Progenitor cell of endocrine pancreas (in vitro differentiated cells): ENCODE results near the gene FAM3D. TPM values are rescaled to one million over a fixed set of nuclear protein-coding genes. Genes with fewer than 3 reads are reported as not detected.

Experiments
- DNase-seq: peaks from one replicate; pipeline ENCODE4 v3.0.0; 2021; ENCODE audit warnings: low spot score; ENCODE audit not compliant: unreplicated experiment
- H3K27ac Mint-ChIP-seq: 2 replicates; pipeline ENCODE4 v1.8.0; 2021; ENCODE audit warnings: mild to moderate bottlenecking, moderate library complexity, mixed read lengths
- H3K27me3 Mint-ChIP-seq: 2 replicates; pipeline ENCODE4 v1.8.0; 2021; ENCODE audit warnings: mixed read lengths
- H3K36me3 Mint-ChIP-seq: 2 replicates; pipeline ENCODE4 v1.8.0; 2022; ENCODE audit warnings: mixed read lengths; ENCODE audit not compliant: insufficient read depth
- H3K4me1 Mint-ChIP-seq: 2 replicates; pipeline ENCODE4 v1.8.0; 2021; ENCODE audit warnings: low read depth, mixed read lengths
- H3K4me3 Mint-ChIP-seq: 2 replicates; pipeline ENCODE4 v1.8.0; 2021; ENCODE audit warnings: low read depth, mild to moderate bottlenecking, moderate library complexity, mixed read lengths
- H3K9me3 Mint-ChIP-seq: 2 replicates; pipeline ENCODE4 v1.8.0; 2021; ENCODE audit warnings: low read depth, mixed read lengths
- total RNA-seq: library from RNA; stranded (reverse); gene quantifications from 2 replicates; pipeline ENCODE4 v1.2.1, GENCODE V29; 2021
- TF ChIP-seq, protein P1 (sequence below): fragments of 200-600 bp; sonication (generic); IDR thresholded peaks from one replicate; pipeline ENCODE4 v1.5.0; 2021; ENCODE audit warnings: antibody characterized with exemption, mild to moderate bottlenecking; ENCODE audit not compliant: unreplicated experiment

The FAM3D gene
- total RNA-seq, 1 donor from 2014 or later = not detected

DNA sequence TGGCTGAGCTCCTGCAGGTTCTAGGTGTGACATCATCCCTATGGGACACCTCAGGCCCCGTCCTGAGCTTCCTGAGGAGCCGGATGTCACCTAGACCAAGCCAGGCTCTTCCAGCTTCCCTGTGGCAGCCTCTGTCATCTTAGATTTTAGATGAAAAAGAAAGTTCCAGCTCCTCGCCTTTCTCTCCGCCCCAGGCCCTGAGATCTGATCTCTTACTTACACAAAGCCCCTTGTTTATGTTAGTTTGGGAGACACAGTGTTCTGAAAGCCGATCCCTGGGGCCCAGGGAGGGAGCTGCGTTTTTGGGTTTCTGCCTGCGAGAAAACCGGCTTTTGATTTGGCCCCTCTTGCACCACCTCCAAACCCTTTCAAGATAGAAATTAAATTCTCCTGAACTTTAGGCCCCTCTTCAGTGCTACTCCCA lies 49.2 kb downstream of the FAM3D start:
- no peaks in the 10 kb centered on the region for H3K4me1 Mint-ChIP-seq
- H3K27ac Mint-ChIP-seq = no peak overlapping the region
- H3K36me3 Mint-ChIP-seq = no peaks in the 10 kb centered on the region
- H3K9me3 Mint-ChIP-seq = no peaks in the 10 kb centered on the region
- TF ChIP-seq, protein P1, sequence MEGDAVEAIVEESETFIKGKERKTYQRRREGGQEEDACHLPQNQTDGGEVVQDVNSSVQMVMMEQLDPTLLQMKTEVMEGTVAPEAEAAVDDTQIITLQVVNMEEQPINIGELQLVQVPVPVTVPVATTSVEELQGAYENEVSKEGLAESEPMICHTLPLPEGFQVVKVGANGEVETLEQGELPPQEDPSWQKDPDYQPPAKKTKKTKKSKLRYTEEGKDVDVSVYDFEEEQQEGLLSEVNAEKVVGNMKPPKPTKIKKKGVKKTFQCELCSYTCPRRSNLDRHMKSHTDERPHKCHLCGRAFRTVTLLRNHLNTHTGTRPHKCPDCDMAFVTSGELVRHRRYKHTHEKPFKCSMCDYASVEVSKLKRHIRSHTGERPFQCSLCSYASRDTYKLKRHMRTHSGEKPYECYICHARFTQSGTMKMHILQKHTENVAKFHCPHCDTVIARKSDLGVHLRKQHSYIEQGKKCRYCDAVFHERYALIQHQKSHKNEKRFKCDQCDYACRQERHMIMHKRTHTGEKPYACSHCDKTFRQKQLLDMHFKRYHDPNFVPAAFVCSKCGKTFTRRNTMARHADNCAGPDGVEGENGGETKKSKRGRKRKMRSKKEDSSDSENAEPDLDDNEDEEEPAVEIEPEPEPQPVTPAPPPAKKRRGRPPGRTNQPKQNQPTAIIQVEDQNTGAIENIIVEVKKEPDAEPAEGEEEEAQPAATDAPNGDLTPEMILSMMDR = no peak
- no peak overlapping the region for H3K4me3 Mint-ChIP-seq
- DNase-seq = no peak
- H3K27me3 Mint-ChIP-seq = peaks cover 5% of the 10 kb centered on the region

DNA sequence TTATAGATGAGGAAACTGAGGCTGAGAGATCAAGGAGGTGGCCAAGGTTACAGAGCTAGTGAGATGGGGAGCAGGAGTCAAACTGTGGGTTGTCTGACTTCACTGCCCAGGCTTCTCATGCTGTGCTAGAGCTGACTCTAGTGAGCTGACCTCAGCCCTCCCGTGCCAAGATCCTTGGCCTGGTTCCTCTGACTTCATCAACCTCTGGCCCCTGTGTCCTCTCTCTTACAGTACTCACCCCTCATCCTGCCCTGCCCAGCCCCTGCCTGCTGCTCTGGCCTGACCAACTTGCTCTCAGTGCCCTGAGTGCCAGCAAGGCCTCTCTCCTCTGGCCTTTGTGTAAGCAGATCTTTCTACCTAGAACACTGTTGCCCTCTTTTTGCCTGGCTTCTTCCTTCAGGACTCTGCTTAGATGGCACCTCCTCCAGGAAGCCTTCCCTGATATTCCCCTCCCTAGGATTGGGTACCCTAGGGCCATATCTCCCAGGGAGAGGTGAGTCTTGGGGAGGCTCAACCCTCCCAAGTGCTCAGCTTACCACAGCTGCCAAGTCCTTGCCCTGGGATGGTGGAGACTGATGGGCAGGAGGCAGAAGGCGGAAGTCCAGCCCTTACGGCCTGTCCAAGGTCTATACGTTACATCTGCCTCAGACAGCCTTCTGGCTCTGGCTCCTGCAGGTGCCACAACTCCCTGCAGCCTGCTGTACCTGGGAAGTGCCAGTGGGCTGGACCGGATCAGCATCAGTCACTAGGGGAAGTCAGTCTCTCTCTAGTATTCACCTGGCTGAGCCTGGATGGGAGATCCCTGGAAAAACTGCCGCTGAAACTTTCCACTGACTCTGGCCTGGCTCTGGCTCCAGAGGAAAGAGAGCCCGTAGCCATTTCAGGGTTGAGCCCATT lies 53.1 kb downstream of the FAM3D start:
- DNase-seq = no peak
- Mint-ChIP-seq H3K27ac (no peak overlapping the region), H3K4me1 (no peaks in the 10 kb centered on the region), H3K4me3 (no peak overlapping the region), H3K9me3 (no peaks in the 10 kb centered on the region), H3K36me3 (no peaks in the 10 kb centered on the region), H3K27me3 (peaks cover 2% of the 10 kb centered on the region)
- TF ChIP-seq, protein P1 = no peak

DNA sequence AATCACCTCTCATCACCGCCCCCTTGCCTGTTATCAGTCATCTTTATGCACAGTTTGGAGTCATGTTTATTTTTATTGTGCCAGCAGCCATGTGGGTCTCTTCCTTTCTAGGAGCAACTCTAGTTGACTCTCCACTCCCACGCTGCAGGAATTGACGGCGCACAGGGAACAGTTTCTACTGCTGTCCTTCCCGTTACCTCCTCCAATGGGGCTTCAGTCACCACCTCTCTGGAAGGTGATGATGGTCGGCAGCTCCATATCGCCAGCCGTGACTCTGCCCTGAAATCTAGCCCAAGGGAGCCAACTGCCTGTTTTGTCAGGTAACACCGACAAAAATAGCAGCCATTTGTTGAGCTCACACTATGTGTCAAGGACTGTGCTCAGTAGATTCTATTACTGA lies 53.7 kb downstream of the FAM3D start:
- Mint-ChIP-seq H3K4me1 (no peaks in the 10 kb centered on the region), H3K27ac (no peak overlapping the region), H3K27me3 (peaks cover 2% of the 10 kb centered on the region), H3K36me3 (no peaks in the 10 kb centered on the region), H3K9me3 (no peaks in the 10 kb centered on the region), H3K4me3 (no peak overlapping the region)
- TF ChIP-seq, protein P1 = no peak
- no peak for DNase-seq

DNA sequence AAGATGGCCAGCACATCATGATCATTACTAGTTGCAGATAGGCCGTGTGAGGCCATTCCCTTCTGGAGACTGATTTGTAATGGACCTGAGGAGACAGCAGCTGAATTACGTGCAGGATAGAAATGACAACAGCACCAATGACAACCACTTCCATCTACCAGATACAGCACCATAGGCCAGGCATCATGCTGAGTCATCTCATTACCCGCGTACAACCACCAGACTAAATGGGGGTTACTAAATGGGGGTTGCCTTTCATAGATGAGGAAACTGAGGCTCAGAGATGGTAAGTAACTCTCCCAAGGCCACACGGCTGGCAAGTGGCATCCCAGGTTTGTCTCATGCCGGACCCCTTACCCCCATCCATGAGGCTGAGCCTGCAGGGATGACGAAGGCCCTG lies 56.6 kb downstream of the FAM3D start:
- TF ChIP-seq, protein P1 = no peak
- DNase-seq = no peak
- H3K9me3 Mint-ChIP-seq = no peaks in the 10 kb centered on the region
- peaks cover 3% of the 10 kb centered on the region for H3K27me3 Mint-ChIP-seq
- H3K4me3 Mint-ChIP-seq = no peak overlapping the region
- no peaks in the 10 kb centered on the region for H3K36me3 Mint-ChIP-seq
- no peak overlapping the region for H3K27ac Mint-ChIP-seq
- H3K4me1 Mint-ChIP-seq = no peaks in the 10 kb centered on the region

GRCh38 chr3:58608648-58609047 lies 57.9 kb downstream of the FAM3D start:
- DNase-seq = no peak
- Mint-ChIP-seq H3K36me3 (no peaks in the 10 kb centered on the region), H3K27ac (no peak overlapping the region), H3K4me3 (no peak overlapping the region), H3K9me3 (no peaks in the 10 kb centered on the region), H3K4me1 (no peaks in the 10 kb centered on the region), H3K27me3 (peaks cover 7% of the 10 kb centered on the region)
- TF ChIP-seq, protein P1 = no peak
